ENCODE results near the gene ZBTB12. TPM values are rescaled to one million over a fixed set of nuclear protein-coding genes. Genes with fewer than 3 reads are reported as not detected.

The ZBTB12 gene
- polyA plus RNA-seq, 1 donor (not counting 4 experiments of a cell fraction or from before 2014, with no cell fraction given) = 0.64 TPM

DNA sequence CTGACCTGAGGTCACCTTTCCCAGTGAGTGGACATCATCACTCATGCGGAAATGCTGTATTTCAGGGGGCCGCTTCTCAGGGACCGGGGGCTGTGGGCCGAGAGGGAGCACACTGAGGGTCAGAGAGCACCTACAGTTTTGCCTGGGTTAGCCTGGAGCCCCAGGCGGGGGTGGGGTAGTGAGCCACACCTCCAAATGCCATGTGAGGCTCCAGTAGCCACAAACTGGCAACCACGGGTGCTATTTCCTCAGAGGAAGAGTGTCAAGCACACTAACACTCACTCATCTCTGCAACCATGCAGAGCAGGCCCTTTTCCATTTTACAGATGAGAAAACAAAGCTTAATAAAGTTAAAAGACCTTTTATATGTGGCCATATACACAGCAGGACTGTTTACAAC, 9.1 kb downstream of the ZBTB12 start:
- Histone ChIP-seq H3K4me2 (ENCODE audit: control insufficient read depth, extremely low read depth, insufficient read depth, low read depth, low read length) (no peak overlapping the region), H3K9ac (ENCODE audit: control insufficient read depth, extremely low read depth, insufficient read depth, low read length) (no peak overlapping the region), H4K20me1 (ENCODE audit: control insufficient read depth, extremely low read depth, insufficient read depth, low read length) (no peaks in the 10 kb centered on the region), H3K9me3 (ENCODE audit: control insufficient read depth, low read depth, low read length) (no peaks in the 10 kb centered on the region), H3K36me3 (ENCODE audit: control insufficient read depth in 2 of 2, extremely low read depth in 1 of 2, insufficient read depth in 2 of 2, low read length in 2 of 2) (peaks cover 14 to 26% of the 10 kb centered on the region in 2 experiments), H3K9me1 (ENCODE audit: control insufficient read depth, extremely low read depth, insufficient read depth, low read length) (no peaks in the 10 kb centered on the region), H3K4me1 (ENCODE audit: control insufficient read depth, extremely low read depth, insufficient read depth, low read length) (peaks cover 3% of the 10 kb centered on the region), H3K79me2 (ENCODE audit: control insufficient read depth, insufficient read depth, low read length) (no peaks in the 10 kb centered on the region), H2AFZ (ENCODE audit: control insufficient read depth, low read length) (no peak overlapping the region), H3K27me3 (ENCODE audit: control insufficient read depth, extremely low read depth, insufficient read depth, low read length) (no peaks in the 10 kb centered on the region), H3K4me3 (ENCODE audit: control insufficient read depth in 2 of 3, extremely low read depth in 1 of 3, insufficient read depth in 2 of 3, low read depth in 1 of 3, low read length in 3 of 3) (no peak overlapping the region), H3K27ac (ENCODE audit: control insufficient read depth, insufficient read depth, low read length) (no peak overlapping the region)
- dilution Hi-C loops (cut with MboI; ENCODE audit: extremely low pct_ligation_motif_present, low sequenced_read_pairs) = no loop called here
- FAIRE-seq (no peak), DNase-seq (ENCODE audit: low read depth, low spot score) (no peak)
- TF ChIP-seq EZH2 (IDR thresholded peaks at IDR 0.05; ENCODE audit: low read length) = no peak
- TF ChIP-seq, protein P1, sequence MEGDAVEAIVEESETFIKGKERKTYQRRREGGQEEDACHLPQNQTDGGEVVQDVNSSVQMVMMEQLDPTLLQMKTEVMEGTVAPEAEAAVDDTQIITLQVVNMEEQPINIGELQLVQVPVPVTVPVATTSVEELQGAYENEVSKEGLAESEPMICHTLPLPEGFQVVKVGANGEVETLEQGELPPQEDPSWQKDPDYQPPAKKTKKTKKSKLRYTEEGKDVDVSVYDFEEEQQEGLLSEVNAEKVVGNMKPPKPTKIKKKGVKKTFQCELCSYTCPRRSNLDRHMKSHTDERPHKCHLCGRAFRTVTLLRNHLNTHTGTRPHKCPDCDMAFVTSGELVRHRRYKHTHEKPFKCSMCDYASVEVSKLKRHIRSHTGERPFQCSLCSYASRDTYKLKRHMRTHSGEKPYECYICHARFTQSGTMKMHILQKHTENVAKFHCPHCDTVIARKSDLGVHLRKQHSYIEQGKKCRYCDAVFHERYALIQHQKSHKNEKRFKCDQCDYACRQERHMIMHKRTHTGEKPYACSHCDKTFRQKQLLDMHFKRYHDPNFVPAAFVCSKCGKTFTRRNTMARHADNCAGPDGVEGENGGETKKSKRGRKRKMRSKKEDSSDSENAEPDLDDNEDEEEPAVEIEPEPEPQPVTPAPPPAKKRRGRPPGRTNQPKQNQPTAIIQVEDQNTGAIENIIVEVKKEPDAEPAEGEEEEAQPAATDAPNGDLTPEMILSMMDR (optimal IDR thresholded peaks at IDR 0.05 in 1 of 3, IDR thresholded peaks at IDR 0.05 in 1 of 3, conservative IDR thresholded peaks at IDR 0.05 in 1 of 3; ENCODE audit: extremely low read depth in 1 of 3, insufficient read depth in 2 of 3, low read length in 3 of 3) = no peak

DNA sequence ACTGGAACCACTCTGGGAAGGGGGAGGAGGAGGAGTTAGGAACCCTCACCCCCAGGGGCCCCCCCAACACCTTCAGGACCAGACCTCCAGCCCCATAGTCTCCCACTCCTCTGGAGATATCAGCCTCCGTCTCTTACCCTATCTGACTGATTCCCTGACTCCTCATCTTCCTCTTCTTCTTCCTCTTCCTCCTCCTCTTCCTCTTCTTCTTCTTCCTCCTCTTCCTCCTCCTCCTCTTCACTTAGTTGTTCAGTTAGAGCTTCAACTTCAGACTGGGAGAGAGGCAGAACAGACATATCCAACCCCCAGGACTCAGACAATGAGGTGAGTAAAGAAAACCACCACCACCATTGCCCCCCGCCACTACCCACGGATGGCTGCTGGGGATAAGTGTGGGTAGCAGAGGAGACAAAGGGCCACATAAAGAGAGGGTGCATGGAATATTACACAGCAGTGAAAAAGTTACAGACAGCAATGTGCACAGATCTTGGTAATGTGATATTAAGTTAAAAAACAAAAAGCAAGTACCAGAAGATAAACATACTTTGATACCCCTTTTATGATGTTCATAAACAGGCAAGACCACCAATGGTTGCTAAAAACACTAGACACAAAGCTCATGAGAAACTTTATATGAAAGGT, 12.4 kb downstream of the ZBTB12 start:
- Histone ChIP-seq H3K9ac (ENCODE audit: control insufficient read depth, extremely low read depth, insufficient read depth, low read length) (no peak overlapping the region), H3K36me3 (ENCODE audit: control insufficient read depth in 2 of 2, extremely low read depth in 1 of 2, insufficient read depth in 2 of 2, low read length in 2 of 2) (peaks cover 30 to 33% of the 10 kb centered on the region in 2 experiments), H3K79me2 (ENCODE audit: control insufficient read depth, insufficient read depth, low read length) (no peaks in the 10 kb centered on the region), H3K9me1 (ENCODE audit: control insufficient read depth, extremely low read depth, insufficient read depth, low read length) (no peaks in the 10 kb centered on the region), H2AFZ (ENCODE audit: control insufficient read depth, low read length) (no peak overlapping the region), H3K4me3 (ENCODE audit: control insufficient read depth in 2 of 3, extremely low read depth in 1 of 3, insufficient read depth in 2 of 3, low read depth in 1 of 3, low read length in 3 of 3) (no peak overlapping the region), H3K9me3 (ENCODE audit: control insufficient read depth, low read depth, low read length) (no peaks in the 10 kb centered on the region), H3K4me1 (ENCODE audit: control insufficient read depth, extremely low read depth, insufficient read depth, low read length) (no peaks in the 10 kb centered on the region), H4K20me1 (ENCODE audit: control insufficient read depth, extremely low read depth, insufficient read depth, low read length) (no peaks in the 10 kb centered on the region), H3K27ac (ENCODE audit: control insufficient read depth, insufficient read depth, low read length) (no peak overlapping the region), H3K27me3 (ENCODE audit: control insufficient read depth, extremely low read depth, insufficient read depth, low read length) (no peaks in the 10 kb centered on the region), H3K4me2 (ENCODE audit: control insufficient read depth, extremely low read depth, insufficient read depth, low read depth, low read length) (no peak overlapping the region)
- TF ChIP-seq EZH2 (IDR thresholded peaks at IDR 0.05; ENCODE audit: low read length) = no peak
- TF ChIP-seq, protein P1 (optimal IDR thresholded peaks at IDR 0.05 in 1 of 3, IDR thresholded peaks at IDR 0.05 in 1 of 3, conservative IDR thresholded peaks at IDR 0.05 in 1 of 3; ENCODE audit: extremely low read depth in 1 of 3, insufficient read depth in 2 of 3, low read length in 3 of 3) = no peak
- DNase-seq (ENCODE audit: low read depth, low spot score) (no peak), FAIRE-seq (no peak)
- dilution Hi-C loops (cut with MboI; ENCODE audit: extremely low pct_ligation_motif_present, low sequenced_read_pairs) = no loop called here

Measured in keratinocyte (primary cell).